CD4-positive, alpha-beta T cell treated with Interleukin-10 for 1 hour (primary cell): ENCODE data around the gene PCGF3.
"Not testable (repeated sequence)": the region's sequence is repeated elsewhere in the genome, so short reads cannot be mapped to it uniquely, and the experiment has no call there.

Source experiments
- DNase-seq: peaks from one replicate; pipeline ENCODE4 v3.0.0-alpha.2; 2020

PCGF3 gene

DNA sequence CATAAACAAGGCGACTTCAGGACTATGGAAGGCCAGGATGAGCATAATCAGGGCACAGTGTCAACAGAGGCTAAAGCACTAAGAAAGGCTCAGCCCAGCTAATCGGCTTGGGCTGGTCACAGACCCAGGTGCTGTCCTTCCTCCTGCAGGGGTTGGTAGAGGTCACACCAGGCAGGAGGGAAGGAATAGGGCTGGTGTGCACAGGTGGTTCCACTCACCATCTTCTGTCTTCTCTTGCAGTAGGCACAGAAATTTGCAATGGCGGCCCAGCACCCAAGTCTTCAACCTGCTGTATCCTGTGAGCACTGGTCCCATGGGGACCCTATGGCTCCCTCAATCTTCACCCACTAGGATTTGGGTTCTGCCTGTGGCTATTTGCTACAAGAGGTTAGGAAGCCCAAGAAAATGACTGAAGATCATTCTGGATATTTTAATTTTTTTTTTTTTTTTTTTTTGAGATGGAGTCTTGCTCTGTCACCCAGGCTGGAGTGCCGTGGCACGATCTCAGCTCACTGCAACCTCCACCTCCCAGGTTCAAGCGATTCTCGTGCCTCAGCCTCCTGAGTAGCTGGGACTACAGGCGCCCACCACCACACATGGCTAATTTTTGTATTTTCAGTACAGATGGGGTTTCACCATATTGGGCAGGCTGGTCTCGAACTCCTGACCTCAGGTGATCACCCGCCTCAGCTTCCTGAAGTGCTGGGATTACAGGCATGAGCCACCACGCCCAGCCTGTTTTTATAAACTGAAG is 35.6 kb upstream of the PCGF3 start:
- DNase-seq = not testable (repeated sequence)

DNA sequence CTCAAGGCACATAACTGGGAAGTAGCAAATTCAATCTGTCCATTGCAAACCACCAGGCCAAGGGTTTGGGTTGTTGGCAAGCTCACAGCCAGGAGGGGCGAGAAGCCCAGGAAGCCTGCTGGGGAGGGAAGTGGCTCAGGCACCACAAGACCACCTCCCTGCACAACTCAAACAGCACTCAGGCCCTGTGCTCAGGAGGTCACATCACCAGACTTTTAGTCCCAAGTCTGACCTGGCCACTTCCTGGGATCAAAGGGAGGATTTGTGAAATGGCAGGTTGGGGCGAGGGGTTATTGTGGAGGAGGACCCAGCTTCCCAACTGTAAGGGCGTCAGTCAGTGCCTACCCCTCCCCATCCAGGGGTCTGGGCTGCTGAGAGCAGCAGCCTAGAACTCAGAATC is 33.9 kb upstream of the PCGF3 start:
- DNase-seq = no peak

DNA sequence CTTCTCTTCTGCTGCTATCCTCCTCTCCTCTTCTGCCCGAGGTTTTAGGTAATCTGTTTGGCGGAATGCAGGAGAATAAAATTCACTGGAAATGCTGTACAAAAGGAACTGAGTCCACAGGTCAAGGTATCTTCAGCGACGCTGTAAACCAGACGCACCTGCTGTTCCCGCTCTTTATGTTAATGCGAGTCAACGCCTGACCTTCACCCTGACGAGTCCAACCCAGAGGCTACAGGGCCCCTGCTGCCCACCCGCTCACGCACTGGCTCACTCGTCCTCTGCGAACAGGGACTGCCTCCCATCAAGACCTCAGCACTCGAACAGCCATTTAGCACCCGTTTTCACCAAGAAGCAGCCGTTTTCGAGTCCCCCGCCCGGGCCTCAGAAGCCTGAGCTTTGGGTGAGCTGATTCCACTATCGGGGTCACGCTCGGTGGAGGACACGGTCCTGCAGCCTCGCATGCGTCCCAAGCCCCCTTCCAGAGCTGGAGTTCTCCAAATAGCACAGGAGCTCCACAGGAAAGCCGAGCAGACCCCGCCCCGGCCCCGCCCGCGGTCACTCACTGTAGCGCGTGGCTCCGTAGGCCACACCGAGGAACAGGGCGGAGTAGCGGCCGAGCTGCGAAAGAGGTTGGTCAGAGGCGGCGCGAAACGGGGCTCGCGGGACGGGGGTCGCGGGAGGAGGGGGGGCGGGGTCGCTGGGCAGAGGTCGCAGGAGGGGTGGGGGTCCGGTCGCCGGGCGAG is 32.1 kb upstream of the PCGF3 start:
- no peak for DNase-seq

DNA sequence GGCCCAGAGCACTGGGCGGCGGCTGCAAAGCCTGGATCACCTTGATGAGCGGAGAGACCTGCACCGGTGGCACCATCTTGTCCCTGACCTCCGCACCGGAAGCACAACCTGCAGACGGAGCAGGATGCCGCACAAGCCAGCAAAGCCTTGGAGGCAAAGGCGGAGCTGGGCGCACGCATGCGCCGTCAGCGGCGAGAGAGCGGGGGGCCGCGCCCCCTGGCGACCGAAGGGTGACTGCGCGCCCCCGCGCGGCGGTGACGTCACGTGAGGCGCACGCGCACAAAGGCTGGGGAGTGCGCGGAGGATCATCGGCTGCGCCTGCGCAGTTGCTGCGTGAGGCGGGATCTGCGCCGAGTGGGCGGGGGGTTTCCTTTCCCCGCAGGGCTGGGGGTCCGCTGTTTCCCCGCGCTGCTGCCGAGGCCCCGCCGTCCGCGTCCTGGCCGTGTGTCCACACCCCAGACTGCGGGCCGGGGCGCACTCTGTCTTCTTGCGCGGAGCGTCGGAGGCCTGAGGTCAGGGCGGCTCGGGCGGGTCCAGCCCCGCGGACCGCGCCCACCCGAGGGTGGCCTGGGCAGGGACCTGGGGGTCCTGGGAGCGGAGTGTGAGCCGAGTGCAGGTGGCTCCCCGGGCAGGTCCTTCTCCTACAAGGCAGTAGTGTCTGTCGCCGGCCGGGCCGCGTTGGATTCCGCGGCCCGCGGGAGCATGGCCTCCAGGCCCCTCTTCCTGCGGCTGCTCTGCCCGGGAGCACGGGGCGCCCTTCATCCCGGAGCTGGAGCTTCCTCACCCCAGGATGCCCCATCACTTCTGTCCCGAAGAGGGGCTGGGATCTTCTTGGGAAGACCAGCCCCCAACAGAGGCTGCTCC is 31.2 kb upstream of the PCGF3 start, which contains the start of the genes ATP5ME and MYL5:
Gene ATP5ME, minus strand, starts transcription at position 105 of the 864 bp plus-strand sequence. Its CDS starts 29 bp downstream, at position 76.
Gene MYL5, plus strand, starts transcription at position 371 of the 864 bp plus-strand sequence. CDS start 3,485 bp downstream, outside the sequence.
- DNase-seq = peak; percentile 97

DNA sequence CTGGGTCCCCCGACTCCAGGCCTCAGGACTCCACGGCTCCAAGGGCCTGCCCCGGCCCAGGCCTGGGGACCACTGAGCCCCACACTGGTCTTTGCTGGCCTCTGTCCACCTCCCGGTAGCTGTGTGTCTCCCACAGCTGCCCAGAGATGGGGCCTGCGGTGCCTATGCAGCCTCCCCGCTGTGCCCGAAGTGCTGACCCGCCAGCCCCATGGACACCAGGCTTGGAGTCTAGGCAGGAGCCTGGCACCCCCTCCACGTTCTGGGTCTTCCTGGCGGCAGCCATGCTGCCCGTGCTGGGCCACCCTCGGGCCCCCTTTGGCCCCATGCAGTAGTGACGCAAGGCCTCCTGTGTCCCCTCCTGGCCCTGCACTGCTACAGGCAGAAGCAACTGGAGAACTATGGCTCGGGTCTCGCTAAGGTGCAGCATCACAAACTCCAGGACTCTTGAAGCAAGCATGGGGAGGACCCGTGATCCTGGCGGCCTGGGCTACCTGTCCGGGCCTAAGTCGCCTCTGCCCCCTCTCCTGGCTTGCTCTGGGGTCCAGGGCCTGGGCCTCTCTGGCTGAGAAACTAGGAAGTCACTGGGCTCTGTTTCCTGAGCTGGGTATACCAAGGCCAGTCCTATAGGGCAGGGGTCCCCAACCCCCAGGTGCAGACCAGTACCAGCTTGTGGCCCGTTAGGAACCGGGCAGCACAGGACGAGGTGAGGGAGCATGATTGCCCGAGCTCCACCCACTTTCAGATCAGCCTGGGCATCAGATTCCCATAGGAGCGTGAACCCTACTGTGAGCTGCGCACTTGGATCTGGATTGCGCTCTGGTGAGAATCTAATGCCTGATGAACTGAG is 30.4 kb upstream of the PCGF3 start:
- DNase-seq = no peak

DNA sequence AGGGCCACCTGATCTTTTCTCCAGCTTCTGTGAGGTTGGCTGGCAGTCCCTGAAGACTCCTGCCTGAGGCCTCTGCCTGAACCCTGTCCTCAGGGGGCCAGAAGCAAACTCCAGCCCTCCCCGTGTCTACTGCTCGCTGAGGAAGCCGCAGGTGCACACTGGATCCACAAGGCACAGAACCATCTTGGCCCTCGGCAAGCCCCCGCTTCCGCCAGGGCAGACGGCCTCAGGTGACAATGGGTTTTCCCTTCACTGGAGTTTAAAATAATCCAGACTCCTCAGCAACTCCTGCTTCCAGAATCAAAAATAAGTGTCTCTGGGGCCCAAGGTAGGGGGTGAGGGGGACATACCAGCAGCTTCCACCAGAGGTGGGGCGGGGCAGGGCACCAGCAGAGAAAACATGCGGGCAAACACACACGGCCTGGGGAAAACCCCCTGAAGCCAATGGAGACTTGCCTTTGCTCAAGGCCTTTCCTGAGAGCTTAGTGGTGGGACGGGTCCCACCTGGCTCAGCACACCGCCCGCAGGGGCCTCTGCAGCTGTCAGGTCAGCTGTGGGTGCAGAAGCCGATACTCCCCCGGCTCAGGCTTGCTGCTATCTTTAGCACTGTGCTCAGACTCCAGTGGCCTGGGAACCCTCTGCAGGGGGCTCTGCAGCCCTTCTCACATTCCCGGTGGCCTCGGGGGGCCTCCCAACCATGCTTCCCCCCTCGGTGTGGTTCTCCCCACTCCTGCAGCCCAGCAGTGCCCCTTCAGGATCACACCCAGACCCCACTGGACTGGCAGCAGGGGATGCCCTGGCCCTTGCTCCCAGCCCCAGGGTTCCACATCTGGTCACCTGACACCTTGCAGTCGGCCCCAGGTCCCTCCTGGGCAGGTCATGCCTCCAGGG is 29.4 kb upstream of the PCGF3 start:
- DNase-seq = no peak

DNA sequence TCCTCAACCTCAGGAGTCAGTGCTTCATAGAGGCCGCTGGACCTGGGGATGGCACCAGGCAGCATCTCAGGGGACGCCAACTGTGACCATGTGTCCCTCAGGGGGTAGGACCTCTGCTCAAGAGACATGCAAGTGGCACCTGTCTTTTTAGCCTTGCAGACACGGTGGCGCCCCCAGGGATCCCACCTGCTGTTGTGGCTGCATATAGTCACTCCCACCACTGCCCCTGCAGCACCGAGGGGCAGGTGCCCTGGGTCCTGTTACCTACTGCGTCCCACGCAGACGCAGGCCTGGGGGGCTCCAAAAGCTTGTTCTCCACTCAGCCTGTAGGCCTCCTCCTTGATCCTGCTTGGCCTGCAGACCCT is 28.8 kb upstream of the PCGF3 start:
- DNase-seq = no peak

DNA sequence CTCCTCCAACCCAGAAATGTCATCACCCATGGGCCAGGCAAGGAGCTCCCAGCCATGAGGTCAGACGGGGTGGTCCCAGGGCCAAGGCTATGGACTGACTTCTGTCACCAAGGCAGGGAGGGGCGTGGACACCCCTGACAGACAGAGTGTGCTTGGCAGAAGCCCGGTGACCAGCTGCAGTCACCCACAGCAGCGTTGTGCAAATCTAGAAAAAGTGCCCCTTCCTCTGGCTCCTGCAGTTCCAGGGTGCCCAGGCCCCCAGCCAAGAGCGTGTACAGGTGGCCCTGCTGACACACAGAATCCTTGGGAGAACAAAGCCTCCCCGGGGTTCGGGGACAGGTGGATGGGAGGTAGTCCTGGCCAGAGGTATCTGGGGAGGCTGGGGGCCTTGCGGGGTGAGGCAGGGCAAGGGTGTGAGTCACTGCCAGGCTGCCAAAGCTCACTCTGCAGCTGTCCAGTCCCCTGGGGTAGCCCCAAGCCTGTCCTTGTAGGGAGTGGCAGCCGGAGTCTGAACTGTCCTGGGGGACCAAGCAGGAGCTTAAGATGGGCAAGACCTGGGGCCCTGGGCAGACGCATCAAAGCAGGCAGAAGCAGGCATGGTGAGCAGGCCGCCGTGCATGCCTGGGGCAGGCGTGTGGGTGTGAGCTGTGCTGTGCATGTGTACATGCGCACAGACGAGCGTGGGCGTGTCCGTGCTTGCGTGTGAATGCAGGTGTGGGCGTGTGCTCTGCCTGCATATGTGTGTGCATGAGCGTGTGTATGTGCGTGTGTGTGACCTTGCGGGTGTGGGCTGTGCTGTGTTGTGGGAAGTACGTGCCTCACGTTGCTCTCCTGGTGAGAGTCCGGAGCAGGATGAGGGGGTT is 28.0 kb upstream of the PCGF3 start:
- peak; percentile 49 for DNase-seq

DNA sequence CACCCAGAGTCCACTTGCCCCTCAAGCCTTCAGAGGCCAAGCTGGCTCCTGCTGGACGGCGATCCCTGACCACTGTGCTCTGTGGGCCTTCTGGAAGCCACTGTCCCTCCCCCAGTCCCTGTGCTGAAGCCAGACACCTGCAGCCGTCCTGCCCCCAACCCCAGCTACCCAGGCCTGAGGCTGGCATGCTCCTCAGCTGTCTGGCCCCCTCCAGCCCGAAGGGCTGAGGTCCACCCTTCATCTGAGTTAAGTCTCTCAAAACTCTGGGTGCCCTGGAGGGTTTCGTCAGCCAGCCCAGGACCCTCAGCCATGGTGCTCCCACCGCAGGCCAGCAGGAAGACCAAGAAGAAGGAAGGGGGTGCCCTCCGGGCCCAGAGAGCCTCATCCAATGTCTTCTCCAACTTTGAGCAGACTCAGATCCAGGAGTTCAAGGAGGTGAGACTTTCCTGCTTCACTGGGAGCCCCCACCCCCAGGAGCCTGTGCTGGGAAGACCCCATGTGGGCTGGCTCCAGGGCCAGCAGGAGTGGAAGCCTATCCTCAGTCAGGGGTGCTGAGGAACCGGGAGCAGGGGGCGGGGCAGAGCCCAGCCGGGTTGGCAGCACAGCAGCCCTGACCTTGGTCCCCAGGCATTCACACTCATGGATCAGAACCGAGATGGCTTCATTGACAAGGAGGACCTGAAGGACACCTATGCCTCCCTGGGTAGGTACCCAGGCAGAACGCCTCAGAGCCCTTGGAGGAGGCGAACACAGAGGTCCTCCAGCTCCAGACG is 27.1 kb upstream of the PCGF3 start:
- DNase-seq = no peak

DNA sequence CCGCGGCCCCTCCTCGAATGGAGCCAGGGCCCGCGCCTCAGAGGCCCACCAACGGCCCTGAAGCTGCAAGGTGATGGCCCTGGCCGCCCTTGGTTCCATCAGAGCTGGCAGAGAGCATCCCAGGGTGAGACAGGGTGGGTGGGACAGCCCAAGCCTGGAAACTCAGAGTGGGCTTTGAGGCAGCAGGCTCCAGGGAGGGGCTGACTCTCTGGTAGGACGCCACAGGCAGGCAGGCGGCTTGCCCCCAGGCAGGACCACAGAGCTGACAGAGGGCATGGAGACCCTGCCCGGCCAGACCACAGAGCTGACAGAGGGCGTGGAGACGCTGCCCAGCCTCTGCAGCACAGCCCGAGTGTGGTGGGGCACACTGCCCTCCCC is 26.5 kb upstream of the PCGF3 start:
- DNase-seq = no peak

DNA sequence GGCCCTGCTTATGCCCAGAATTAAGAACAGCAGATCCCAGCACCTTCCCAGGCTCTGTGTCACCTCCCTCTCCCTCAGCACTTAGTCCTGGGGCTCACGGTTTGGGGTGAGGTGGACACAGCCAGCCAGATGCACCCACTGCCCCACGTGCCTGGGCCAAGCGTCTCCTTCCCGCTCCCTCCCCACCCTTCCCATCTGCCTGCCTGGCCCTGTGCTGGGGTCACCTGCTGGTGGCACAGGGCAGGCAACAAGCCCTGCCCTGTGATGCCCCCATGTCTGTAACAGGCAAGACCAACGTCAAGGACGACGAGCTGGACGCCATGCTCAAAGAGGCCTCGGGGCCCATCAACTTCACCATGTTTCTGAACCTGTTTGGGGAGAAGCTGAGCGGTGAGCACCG is 26.0 kb upstream of the PCGF3 start:
- DNase-seq = no peak

DNA sequence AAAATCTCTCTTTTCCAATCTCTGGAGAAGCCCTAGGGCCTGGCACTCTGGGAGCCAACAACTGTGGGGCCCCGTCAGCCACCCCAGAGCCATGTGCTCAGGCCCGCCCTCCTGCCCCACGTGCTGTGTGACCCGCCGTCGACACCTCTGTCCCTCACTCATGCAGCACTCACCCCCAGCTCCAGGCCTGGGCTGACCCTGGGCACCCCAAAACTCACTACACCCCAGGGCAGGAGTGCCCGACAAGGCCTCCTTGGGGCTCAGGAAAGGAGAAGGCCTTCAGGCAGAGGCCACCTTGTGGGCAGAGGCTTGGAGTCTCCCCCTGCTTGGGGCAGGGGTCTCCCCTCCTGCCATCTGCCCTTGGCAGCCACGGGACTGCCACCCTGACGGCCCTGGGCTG is 25.5 kb upstream of the PCGF3 start:
- DNase-seq = no peak

DNA sequence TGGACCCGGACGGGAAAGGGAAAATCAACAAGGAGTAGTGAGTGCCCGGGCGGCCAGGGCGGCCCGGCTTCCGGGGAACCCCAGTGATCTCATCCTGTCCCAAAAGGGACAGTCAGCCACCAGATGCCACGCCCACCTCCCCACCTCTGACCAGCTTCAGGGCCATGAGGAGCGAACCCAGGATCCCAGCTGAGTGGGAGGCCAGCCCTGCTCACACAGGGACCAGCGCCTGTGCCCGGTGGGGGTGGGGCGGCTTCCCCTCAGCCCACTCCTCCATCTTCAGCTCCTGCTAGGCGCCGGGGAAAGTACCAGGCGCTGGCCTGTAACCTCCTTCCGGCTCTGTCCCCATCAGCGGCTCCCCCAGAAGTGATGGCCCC is 25.1 kb upstream of the PCGF3 start:
- peak; percentile 45 for DNase-seq

DNA sequence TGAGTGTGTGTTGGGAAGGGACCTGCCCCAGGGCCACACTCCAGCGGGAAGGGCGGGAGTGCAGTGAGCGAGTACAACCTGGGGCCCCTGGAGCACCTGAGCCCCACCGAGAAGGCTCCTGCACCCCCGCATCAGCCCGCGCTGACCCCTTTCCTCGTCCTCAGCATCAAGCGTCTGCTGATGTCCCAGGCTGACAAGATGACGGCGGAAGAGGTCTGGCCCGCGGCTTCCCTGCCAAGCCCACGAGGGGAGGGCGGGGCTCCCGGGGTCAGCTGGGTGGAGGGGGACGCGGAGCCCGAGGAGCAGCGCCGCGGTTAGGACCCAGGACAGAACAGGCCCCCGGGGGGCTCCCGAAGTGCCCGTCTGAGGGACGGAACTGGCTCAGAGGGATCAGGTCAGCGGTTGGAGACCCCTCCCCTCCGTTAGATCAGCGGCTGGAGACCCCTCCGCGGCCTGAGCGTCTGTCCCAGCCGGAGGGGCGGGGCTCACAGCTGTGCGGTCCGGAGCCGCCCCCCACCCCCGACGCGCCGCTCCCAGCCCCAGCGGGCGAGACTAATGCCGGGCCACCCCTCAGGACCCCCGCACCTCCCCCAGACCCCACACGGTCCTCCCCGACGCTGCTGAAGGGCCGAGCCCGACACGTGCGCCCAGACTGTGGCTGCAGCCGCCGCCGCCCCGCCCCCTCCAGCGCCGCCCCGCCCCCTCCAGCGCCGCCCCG is 24.5 kb upstream of the PCGF3 start:
- peak; percentile 70 for DNase-seq

DNA sequence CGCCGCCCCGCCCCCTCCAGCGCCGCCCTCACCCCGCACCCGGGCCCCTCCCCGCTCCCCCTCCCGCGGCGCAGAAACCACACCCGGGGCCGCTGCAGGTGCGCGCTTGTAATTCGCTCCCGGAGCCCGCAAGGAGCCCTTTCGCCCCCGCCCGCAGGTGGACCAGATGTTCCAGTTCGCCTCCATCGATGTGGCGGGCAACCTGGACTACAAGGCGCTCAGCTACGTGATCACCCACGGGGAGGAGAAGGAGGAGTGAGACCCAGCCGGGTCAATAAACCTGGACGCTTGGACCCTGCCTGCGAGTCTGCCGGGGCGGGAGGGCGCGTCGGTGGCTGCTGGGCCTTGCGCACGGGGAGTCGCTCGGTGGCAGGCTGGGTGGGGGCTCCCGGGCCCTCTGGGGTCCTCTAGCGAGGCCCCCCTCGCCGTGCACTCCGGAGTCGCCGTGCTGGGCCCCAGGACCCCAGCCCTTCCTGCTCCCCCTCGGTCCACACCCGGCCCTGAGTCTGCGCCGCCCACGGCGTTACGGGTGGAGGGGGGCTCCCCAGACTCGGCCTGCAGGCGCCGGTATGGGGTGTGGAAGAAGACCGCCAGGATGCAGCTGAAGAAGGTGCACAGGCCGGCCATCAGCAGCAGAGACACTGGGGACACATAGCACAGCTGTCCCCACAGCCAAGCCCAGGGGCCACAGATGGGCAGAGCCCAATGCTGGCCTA is 23.7 kb upstream of the PCGF3 start:
- DNase-seq = peak; percentile 65

DNA sequence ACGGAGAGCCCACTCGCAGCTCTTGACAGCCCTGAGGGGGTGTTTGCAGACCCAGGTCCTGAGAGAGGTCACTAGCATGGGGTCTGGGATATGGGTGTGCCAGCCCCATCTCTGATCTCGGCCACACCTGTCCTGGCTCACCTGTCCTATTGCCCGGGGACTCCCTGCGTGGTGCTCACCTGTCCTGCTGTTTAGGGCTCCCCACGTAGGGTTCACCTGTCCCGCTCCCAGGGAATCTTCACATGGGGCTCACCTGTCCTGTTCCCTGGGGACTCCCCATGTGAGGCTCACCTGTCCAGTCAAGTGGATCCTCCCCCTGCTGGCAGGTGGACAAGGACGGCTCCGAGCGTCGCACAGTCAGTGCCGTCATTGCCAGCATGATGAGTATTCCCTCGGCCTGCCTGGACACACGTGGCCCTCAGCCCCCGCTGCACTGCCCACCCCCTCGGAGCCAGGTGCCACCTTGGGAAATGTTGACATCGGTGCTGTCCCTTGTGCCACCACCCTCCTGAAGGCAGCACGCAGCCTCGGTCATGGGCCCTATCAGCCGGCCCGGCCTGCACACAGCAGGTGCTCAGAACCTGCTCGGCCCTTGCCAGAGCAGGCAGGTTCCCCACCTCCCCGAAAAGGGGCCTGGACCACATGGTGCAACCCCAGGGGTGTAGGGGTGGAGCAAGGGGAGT is 23.0 kb upstream of the PCGF3 start:
- DNase-seq = no peak

DNA sequence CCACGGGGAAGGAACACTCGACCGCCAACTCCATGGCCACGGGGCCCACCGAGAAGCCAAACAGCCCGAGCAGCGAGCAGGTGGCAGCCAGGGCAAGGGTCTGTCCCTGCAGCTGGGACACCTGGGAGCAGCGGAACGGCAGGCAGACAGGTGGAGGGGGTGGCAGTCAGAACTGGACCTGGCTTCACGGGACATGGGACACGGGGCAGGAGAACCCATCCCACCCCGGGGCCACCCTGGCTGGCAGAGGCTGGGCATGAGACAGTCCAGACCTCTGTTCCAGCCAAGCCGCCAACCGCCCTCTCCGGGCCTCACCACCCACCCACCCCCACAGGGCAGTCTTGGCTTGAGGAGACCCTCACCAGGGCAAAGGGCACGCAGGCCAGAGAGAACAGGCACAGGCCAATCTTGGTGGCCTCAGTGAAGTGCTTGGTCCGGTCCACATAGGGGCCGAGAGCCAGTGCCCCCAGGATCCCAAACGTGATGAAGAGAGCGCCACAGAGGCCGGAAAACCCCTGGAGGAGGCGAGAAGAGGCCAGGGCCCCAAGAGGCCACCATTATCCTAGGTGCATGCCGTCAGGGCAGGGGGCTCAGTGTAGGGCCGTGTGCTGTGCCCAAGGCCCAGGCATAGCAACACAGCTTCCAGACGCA is 22.3 kb upstream of the PCGF3 start:
- no peak for DNase-seq
